C4-2B (cell line): ENCODE results near the gene VSIG10.

Source experiments
- ZFX ChIP-seq: fragments of 450-650 bp; IDR thresholded peaks from 2 replicates; pipeline ENCODE4 v1.6.1; 2017
- TF ChIP-seq, protein P1 (sequence below): fragments of 450-650 bp; conservative IDR thresholded peaks from 2 replicates; pipeline ENCODE4 v1.5.1; 2017; ENCODE audit warnings: mild to moderate bottlenecking

DNA sequence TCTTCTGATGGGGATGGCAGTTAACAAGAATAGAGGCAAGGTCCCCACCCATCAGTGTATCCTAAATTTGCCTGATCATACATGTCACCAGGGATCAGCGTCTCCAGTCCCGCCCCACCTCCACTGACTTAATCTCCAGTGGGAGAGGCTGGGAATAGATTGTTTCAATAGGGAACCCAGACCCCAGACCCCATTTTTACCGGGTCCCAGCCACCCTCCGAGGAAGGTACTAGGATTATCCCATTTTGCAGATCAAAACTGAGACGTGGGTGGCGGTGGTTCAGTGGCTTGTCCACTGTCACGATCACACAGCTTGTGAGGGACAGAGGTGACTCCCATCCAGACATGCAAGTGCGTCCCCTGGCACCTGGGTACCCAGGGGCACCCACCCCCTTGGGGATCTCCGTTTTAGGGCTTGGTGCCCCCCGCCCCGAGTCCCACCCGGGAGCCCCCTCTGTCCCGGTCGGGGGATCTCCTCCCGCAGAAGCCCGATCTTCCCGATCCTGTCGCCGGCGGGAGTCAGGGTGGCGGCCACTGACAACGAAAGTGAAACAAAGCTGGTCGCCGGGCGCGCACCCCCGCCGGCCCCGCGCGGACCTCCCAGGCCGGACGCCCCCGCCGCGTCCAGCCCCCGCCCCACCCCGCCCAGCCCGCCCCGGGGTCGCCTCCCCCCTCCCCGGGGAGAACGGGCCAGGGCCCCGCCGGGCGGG, 43.4 kb downstream of the VSIG10 start:
- TF ChIP-seq, protein P1, sequence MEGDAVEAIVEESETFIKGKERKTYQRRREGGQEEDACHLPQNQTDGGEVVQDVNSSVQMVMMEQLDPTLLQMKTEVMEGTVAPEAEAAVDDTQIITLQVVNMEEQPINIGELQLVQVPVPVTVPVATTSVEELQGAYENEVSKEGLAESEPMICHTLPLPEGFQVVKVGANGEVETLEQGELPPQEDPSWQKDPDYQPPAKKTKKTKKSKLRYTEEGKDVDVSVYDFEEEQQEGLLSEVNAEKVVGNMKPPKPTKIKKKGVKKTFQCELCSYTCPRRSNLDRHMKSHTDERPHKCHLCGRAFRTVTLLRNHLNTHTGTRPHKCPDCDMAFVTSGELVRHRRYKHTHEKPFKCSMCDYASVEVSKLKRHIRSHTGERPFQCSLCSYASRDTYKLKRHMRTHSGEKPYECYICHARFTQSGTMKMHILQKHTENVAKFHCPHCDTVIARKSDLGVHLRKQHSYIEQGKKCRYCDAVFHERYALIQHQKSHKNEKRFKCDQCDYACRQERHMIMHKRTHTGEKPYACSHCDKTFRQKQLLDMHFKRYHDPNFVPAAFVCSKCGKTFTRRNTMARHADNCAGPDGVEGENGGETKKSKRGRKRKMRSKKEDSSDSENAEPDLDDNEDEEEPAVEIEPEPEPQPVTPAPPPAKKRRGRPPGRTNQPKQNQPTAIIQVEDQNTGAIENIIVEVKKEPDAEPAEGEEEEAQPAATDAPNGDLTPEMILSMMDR, result no peak
- TF ChIP-seq ZFX, result no peak
